Mesothelial cell of epicardium (in vitro differentiated cells): Measurements from ENCODE around the gene DYNC2H1. TPM values are rescaled to one million over a fixed set of nuclear protein-coding genes. Genes with fewer than 3 reads are reported as not detected.

Source experiments
- DNase-seq, 2 experiments: peaks; one replicate each; pipeline ENCODE4 v3.0.0; 2021; ENCODE audit warnings: low spot score in 2 of 2; ENCODE audit not compliant: unreplicated experiment in 2 of 2
- H3K27ac Mint-ChIP-seq: 2 replicates; pipeline ENCODE4 v1.8.0; 2021; ENCODE audit warnings: mixed read lengths
- H3K27me3 Mint-ChIP-seq: 2 replicates; pipeline ENCODE4 v1.8.0; 2021; ENCODE audit warnings: low read depth, mixed read lengths
- H3K36me3 Mint-ChIP-seq: 2 replicates; pipeline ENCODE4 v1.8.0; 2021; ENCODE audit warnings: mixed read lengths
- H3K4me1 Mint-ChIP-seq: 2 replicates; pipeline ENCODE4 v1.8.0; 2021; ENCODE audit warnings: mixed read lengths
- H3K4me3 Mint-ChIP-seq: 2 replicates; pipeline ENCODE4 v1.8.0; 2021; ENCODE audit warnings: mild to moderate bottlenecking, moderate library complexity, mixed read lengths
- H3K9me3 Mint-ChIP-seq: 2 replicates; pipeline ENCODE4 v1.8.0; 2021; ENCODE audit warnings: mixed read lengths
- CTCF ChIP-seq: fragments of 200-600 bp; sonication (generic); IDR thresholded peaks from one replicate; pipeline ENCODE4 v1.5.0; 2021; ENCODE audit warnings: antibody characterized with exemption; ENCODE audit not compliant: unreplicated experiment
- total RNA-seq: library from RNA; stranded (reverse); gene quantifications from 3 replicates; pipeline ENCODE4 v1.2.1, GENCODE V29; 2021

DYNC2H1 gene
- total RNA-seq, 1 donor from 2014 or later = 18.0 TPM

- H3K36me3 Mint-ChIP-seq = no peaks in the 10 kb centered on the region
- H3K9me3 Mint-ChIP-seq = no peaks in the 10 kb centered on the region
- H3K27me3 Mint-ChIP-seq = no peaks in the 10 kb centered on the region
- H3K27ac Mint-ChIP-seq = no peak overlapping the region
- no peak for DNase-seq
- no peak for TF ChIP-seq CTCF
- peaks cover 6% of the 10 kb centered on the region for H3K4me1 Mint-ChIP-seq
- H3K4me3 Mint-ChIP-seq = no peak overlapping the region
Observed at GRCh38 chr11:103281301-103281700, 172.1 kb downstream of the DYNC2H1 start.

- DNase-seq = no peak
- H3K27ac Mint-ChIP-seq = no peak overlapping the region
- peaks cover 8% of the 10 kb centered on the region for H3K36me3 Mint-ChIP-seq
- H3K27me3 Mint-ChIP-seq = no peaks in the 10 kb centered on the region
- H3K9me3 Mint-ChIP-seq = peaks cover 4% of the 10 kb centered on the region
- TF ChIP-seq CTCF = no peak
- H3K4me3 Mint-ChIP-seq = no peak overlapping the region
- peaks cover 6% of the 10 kb centered on the region for H3K4me1 Mint-ChIP-seq
Observed at GRCh38 chr11:103284260-103284659, 175.0 kb downstream of the DYNC2H1 start.

GRCh38 chr11:103294516-103294915, 185.3 kb downstream of the DYNC2H1 start:
- H3K9me3 Mint-ChIP-seq = peaks cover 66% of the 10 kb centered on the region
- H3K4me1 Mint-ChIP-seq = no peaks in the 10 kb centered on the region
- no peak for DNase-seq
- H3K36me3 Mint-ChIP-seq = peaks cover 63% of the 10 kb centered on the region
- H3K27ac Mint-ChIP-seq = no peak overlapping the region
- no peaks in the 10 kb centered on the region for H3K27me3 Mint-ChIP-seq
- no peak overlapping the region for H3K4me3 Mint-ChIP-seq
- TF ChIP-seq CTCF = no peak

DNA sequence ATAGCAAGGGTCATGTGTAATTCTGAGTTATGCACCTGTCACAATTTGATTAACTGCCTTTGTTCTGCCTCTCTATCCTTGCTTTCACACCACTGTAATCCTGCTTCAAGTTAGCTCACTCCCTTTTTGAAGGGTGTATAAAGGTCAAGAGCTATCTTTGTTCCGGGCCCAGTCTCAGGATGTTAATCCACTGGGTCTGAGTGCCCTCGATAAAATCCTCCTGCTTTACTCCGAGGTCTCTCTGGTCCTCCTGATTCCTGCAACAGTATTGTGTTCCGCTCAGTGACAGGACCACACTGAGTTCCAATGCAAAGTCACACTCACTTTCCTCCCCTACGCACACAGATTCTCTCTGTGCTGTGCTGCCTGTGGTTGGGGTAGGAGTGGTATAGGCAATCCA, 186.5 kb downstream of the DYNC2H1 start:
- H3K4me1 Mint-ChIP-seq = no peaks in the 10 kb centered on the region
- TF ChIP-seq CTCF = no peak
- peaks cover 63% of the 10 kb centered on the region for H3K9me3 Mint-ChIP-seq
- H3K27ac Mint-ChIP-seq = no peak overlapping the region
- H3K4me3 Mint-ChIP-seq = no peak overlapping the region
- H3K27me3 Mint-ChIP-seq = no peaks in the 10 kb centered on the region
- H3K36me3 Mint-ChIP-seq = peaks cover 54% of the 10 kb centered on the region
- no peak for DNase-seq

DNA sequence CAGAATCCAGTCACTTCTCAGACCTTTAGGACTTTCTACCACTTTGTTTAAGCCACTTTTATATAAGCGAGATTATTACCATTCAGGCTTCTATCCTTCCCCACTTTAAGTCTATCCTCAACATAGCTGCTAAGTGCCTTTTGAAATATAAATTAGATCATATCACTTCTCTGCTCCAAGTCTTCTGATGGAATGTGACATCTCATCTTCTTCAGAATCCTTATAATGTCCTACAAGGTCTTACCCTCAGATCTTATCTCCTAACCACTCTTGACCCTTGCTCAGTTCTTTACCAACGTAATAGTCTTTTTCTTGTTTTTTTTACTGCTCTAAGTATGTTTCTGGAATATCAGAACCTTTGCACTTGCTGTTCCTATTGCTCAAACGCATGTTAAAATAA, 188.7 kb downstream of the DYNC2H1 start:
- H3K4me1 Mint-ChIP-seq = no peaks in the 10 kb centered on the region

More for the DNA sequence above, 188.7 kb downstream of the DYNC2H1 start:
- Mint-ChIP-seq H3K27me3 (no peaks in the 10 kb centered on the region), H3K4me3 (no peak overlapping the region), H3K9me3 (peaks cover 45% of the 10 kb centered on the region), H3K27ac (no peak overlapping the region), H3K36me3 (peaks cover 38% of the 10 kb centered on the region)
- no peak for TF ChIP-seq CTCF
- DNase-seq = no peak
